GM23338 (cell line): ENCODE results near the gene GPALPP1. TPM values are rescaled to one million over a fixed set of nuclear protein-coding genes. Genes with fewer than 3 reads are reported as not detected.

Experiments used
- ATAC-seq: fragments of 200-7000 bp; cut with Tn5 transposase; 3 replicates; pipeline ENCODE4 v1.9.1; 2020
- DNase-seq: peaks from one replicate; pipeline ENCODE4 v3.0.0-alpha.2; 2015; ENCODE audit warnings: low spot score
- H2AFZ ChIP-seq: fragments of 200-600 bp; sonication (generic); 2 replicates; pipeline ENCODE4 v1.8.0; 2016; ENCODE audit warnings: antibody characterized with exemption, mild to moderate bottlenecking, moderate library complexity
- H3F3A ChIP-seq: fragments of 200-600 bp; sonication (generic); replicated peaks from 2 replicates; pipeline ENCODE4 v1.8.0; 2017; ENCODE audit warnings: antibody characterized with exemption, mixed run types, low read depth
- H3K27ac ChIP-seq: fragments of 200-600 bp; sonication (generic); 2 replicates; pipeline ENCODE4 v1.6.1; 2016; ENCODE audit warnings: low read depth
- H3K27me3 ChIP-seq: fragments of 200-600 bp; sonication (generic); 2 replicates; pipeline ENCODE4 v1.8.0; 2016; ENCODE audit warnings: mild to moderate bottlenecking, mixed run types, moderate library complexity; ENCODE audit not compliant: insufficient read depth
- H3K36me3 ChIP-seq: fragments of 200-600 bp; sonication (generic); 2 replicates; pipeline ENCODE4 v1.8.0; 2016; ENCODE audit warnings: mild to moderate bottlenecking; ENCODE audit not compliant: insufficient read depth
- H3K4me1 ChIP-seq: fragments of 200-600 bp; sonication (generic); 2 replicates; pipeline ENCODE4 v1.8.0; 2016; ENCODE audit warnings: mild to moderate bottlenecking, moderate library complexity; ENCODE audit not compliant: insufficient read depth
- H3K4me2 ChIP-seq: fragments of 200-600 bp; sonication (generic); 2 replicates; pipeline ENCODE4 v1.7.1; 2017; ENCODE audit warnings: mixed run types
- H3K4me3 ChIP-seq: fragments of 200-600 bp; sonication (generic); 2 replicates; pipeline ENCODE4 v1.6.1; 2016; ENCODE audit warnings: mixed run types
- H3K79me2 ChIP-seq: fragments of 200-600 bp; sonication (generic); replicated peaks from 2 replicates; pipeline ENCODE4 v1.8.0; 2017; ENCODE audit warnings: mild to moderate bottlenecking; ENCODE audit not compliant: insufficient read depth
- H3K9me2 ChIP-seq: fragments of 200-600 bp; sonication (generic); 2 replicates; pipeline ENCODE4 v1.8.0; 2017; ENCODE audit not compliant: insufficient read depth
- H4K20me1 ChIP-seq: fragments of 200-600 bp; sonication (generic); replicated peaks from 2 replicates; pipeline ENCODE4 v1.8.0; 2017; ENCODE audit warnings: mild to moderate bottlenecking; ENCODE audit not compliant: insufficient read depth
- H3K27ac Mint-ChIP-seq: 2 replicates; pipeline ENCODE4 v1.8.0; 2020; ENCODE audit warnings: inconsistent platforms, mild to moderate bottlenecking, moderate library complexity, mixed read lengths
- H3K27me3 Mint-ChIP-seq: 3 replicates; pipeline ENCODE4 v1.8.0; 2022; ENCODE audit warnings: low read depth, mild to moderate bottlenecking, moderate library complexity, mixed read lengths, inconsistent platforms; ENCODE audit not compliant: insufficient read depth, poor library complexity
- H3K36me3 Mint-ChIP-seq: 3 replicates; pipeline ENCODE4 v1.8.0; 2021; ENCODE audit warnings: low read depth, mild to moderate bottlenecking, inconsistent platforms, moderate library complexity, mixed read lengths
- H3K4me1 Mint-ChIP-seq: 3 replicates; pipeline ENCODE4 v1.8.0; 2020; ENCODE audit warnings: mild to moderate bottlenecking, inconsistent platforms, mixed read lengths
- H3K4me3 Mint-ChIP-seq: 3 replicates; pipeline ENCODE4 v1.8.0; 2021; ENCODE audit warnings: moderate library complexity, mild to moderate bottlenecking, inconsistent platforms, mixed read lengths
- H3K9me3 Mint-ChIP-seq: 3 replicates; pipeline ENCODE4 v1.8.0; 2020; ENCODE audit warnings: moderate library complexity, mild to moderate bottlenecking, inconsistent platforms, mixed read lengths
- CTCF ChIP-seq, 2 experiments: fragments of 200-600 bp in 1 of 2; sonication (generic) in 1 of 2; conservative IDR thresholded peaks; 2 replicates each; pipeline versions ENCODE4 v1.5.1 to v1.6.1; 2016 to 2017; ENCODE audit warnings: antibody characterized with exemption in 2 of 2, low read depth in 2 of 2, mild to moderate bottlenecking in 2 of 2, moderate library complexity in 1 of 2
- ETS1 ChIP-seq: IDR thresholded peaks from 2 replicates; pipeline ENCODE4 v1.6.1; 2016; ENCODE audit warnings: antibody characterized with exemption
- EZH2 ChIP-seq: fragments of 200-600 bp; sonication (generic); IDR thresholded peaks from one replicate; pipeline ENCODE4 v1.8.0; 2017; ENCODE audit warnings: antibody characterized with exemption, mild to moderate bottlenecking, low read depth; ENCODE audit not compliant: unreplicated experiment
- JUNB ChIP-seq: IDR thresholded peaks from one replicate; pipeline ENCODE4 v1.6.1; 2016; ENCODE audit warnings: antibody characterized with exemption; ENCODE audit not compliant: unreplicated experiment
- ZNF114 ChIP-seq: fragments of 250-450 bp; sonication (Bioruptor Pico); IDR thresholded peaks from 2 replicates; pipeline ENCODE4 v1.5.0; 2020; ENCODE audit warnings: mild to moderate bottlenecking, moderate library complexity
- polyA plus RNA-seq: library from polyadenylated mRNA; unstranded; fragments of >200 nt; fragmentation: Nextera tagmentation; extraction: Ambion mirVana; gene quantifications from 2 replicates; pipeline ENCODE4 v1.2.1, GENCODE V29; 2016
- total RNA-seq: library from RNA; depleted of rRNA; stranded (reverse); fragments of >200 nt; shearing (Covaris generic); gene quantifications from 2 replicates; pipeline ENCODE4 v1.2.3, GENCODE V29; 2014

GPALPP1 gene
- total and polyA plus RNA-seq, 2 experiments from 2014 or later, result 31.3 to 35.8 TPM

- H3K27me3 ChIP-seq, result no peaks in the 10 kb centered on the region
- peaks cover 30% of the 10 kb centered on the region for H3K79me2 ChIP-seq
- no peak overlapping the region for H3K4me2 ChIP-seq
- H3K27me3 Mint-ChIP-seq, result peaks cover 2% of the 10 kb centered on the region
- no peak overlapping the region for H3K27ac Mint-ChIP-seq
- H3K9me3 Mint-ChIP-seq, result peaks cover 5% of the 10 kb centered on the region; the same call in 2 of the 3 replicates
- H3K36me3 ChIP-seq, result peaks cover 18% of the 10 kb centered on the region
- no peaks in the 10 kb centered on the region for H3K9me2 ChIP-seq
- peak; percentile 87 for DNase-seq
- peak; percentile 86 for ATAC-seq
- TF ChIP-seq CTCF (conservative IDR thresholded peaks at IDR 0.05; ENCODE audit: low read depth in 2 of 2), result peak; percentile 68 to 92
- TF ChIP-seq ZNF114 (CRISPR knock-in tag), result no peak
- no peak overlapping the region for H2AFZ ChIP-seq
- no peak overlapping the region for H3K4me3 ChIP-seq
- H3F3A ChIP-seq, result no peaks in the 10 kb centered on the region
- H3K4me1 ChIP-seq, result 0 out of 2 replicates have a peak, but pooled peaks cover 4% of the 10 kb centered on the region
- peaks cover 3% of the 10 kb centered on the region for H3K4me1 Mint-ChIP-seq
- no peak overlapping the region for H3K4me3 Mint-ChIP-seq
- peaks cover 32% of the 10 kb centered on the region for H3K36me3 Mint-ChIP-seq
- H4K20me1 ChIP-seq, result peaks cover 9% of the 10 kb centered on the region
- no peak overlapping the region for H3K27ac ChIP-seq
Observed at GRCh38 chr13:44969551-44970484, 19.5 kb upstream of the GPALPP1 start.

GRCh38 chr13:44971656-44972595, 17.4 kb upstream of the GPALPP1 start:
- Histone ChIP-seq H3K9me2 (no peaks in the 10 kb centered on the region), H3K4me1 (0 out of 2 replicates have a peak, but pooled peaks cover 4% of the 10 kb centered on the region), H3F3A (no peaks in the 10 kb centered on the region), H3K36me3 (peaks cover 9% of the 10 kb centered on the region; the same call in 1 of the 2 replicates), H3K27ac (no peak overlapping the region), H4K20me1 (peaks cover 9% of the 10 kb centered on the region), H3K79me2 (peaks cover 30% of the 10 kb centered on the region), H3K4me3 (no peak overlapping the region), H3K4me2 (no peak overlapping the region), H2AFZ (no peak overlapping the region), H3K27me3 (no peaks in the 10 kb centered on the region)
- Mint-ChIP-seq H3K9me3 (no peaks in the 10 kb centered on the region), H3K27ac (no peak overlapping the region), H3K4me1 (peaks cover 3% of the 10 kb centered on the region), H3K36me3 (peaks cover 17% of the 10 kb centered on the region), H3K4me3 (no peak overlapping the region), H3K27me3 (no peaks in the 10 kb centered on the region)
- peak; percentile 28; the same call in 1 of the 3 replicates for ATAC-seq
- no peak for DNase-seq
- no peak for TF ChIP-seq ZNF114 (CRISPR knock-in tag)
- no peak for TF ChIP-seq ETS1
- no peak for TF ChIP-seq JUNB
- TF ChIP-seq CTCF (conservative IDR thresholded peaks at IDR 0.05; ENCODE audit: low read depth in 2 of 2), result no peak
- no peak for TF ChIP-seq EZH2
